Kidney epithelial cell (primary cell): ENCODE measurements around the gene PLEKHA1. TPM values are rescaled to one million over a fixed set of nuclear protein-coding genes. Genes with fewer than 3 reads are reported as not detected.

Source experiments
- DNase-seq: peaks from one replicate; pipeline ENCODE4 v3.0.0-alpha.2; 2010; ENCODE audit warnings: low read depth
- H3K27me3 ChIP-seq: 2 replicates; pipeline ENCODE4 v1.6.0; 2011; ENCODE audit warnings: low read length; ENCODE audit not compliant: control insufficient read depth, insufficient read depth
- H3K36me3 ChIP-seq: 2 replicates; pipeline ENCODE4 v1.5.1; 2011; ENCODE audit warnings: low read length; ENCODE audit not compliant: control insufficient read depth, insufficient read depth
- H3K4me3 ChIP-seq: 2 replicates; pipeline ENCODE4 v1.5.1; 2011; ENCODE audit warnings: low read depth, mild to moderate bottlenecking, control low read depth, low read length
- total RNA-seq: library from RNA; depleted of rRNA; stranded (reverse); fragments of >200 nt; gene quantifications from 2 replicates; pipeline ENCODE4 v1.2.3, GENCODE V29; 2015
- TF ChIP-seq, protein P1 (sequence below): IDR thresholded peaks from 2 replicates; pipeline ENCODE4 v1.5.1; 2011; ENCODE audit warnings: mild to moderate bottlenecking, moderate library complexity, low read length, control low read depth, inconsistent platforms; ENCODE audit not compliant: insufficient read depth, poor library complexity, severe bottlenecking

Gene PLEKHA1
- total RNA-seq, 1 donor from 2014 or later, result 48.7 TPM

DNA sequence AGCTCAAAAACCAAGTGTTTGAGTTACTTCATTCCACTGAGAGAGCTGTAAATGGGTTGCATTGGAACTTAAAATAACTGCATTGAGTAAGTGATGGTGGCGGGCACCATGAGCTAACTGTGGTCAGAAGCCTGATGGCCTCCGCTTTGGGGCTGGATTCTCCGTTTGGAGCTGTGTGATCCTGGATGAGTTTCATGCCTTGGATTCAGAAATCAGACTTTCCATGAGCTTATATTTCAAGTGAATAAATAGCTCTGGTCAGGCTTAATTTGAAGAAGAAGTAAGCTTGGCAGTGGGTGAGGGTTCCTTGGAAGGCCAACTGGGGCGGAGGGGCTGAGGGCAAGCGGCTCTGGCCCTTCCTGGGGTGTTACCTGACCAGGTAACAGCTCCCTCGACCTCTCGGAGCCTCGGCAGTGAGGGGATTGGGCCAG, 92.5 kb downstream of the PLEKHA1 start:
- TF ChIP-seq, protein P1, sequence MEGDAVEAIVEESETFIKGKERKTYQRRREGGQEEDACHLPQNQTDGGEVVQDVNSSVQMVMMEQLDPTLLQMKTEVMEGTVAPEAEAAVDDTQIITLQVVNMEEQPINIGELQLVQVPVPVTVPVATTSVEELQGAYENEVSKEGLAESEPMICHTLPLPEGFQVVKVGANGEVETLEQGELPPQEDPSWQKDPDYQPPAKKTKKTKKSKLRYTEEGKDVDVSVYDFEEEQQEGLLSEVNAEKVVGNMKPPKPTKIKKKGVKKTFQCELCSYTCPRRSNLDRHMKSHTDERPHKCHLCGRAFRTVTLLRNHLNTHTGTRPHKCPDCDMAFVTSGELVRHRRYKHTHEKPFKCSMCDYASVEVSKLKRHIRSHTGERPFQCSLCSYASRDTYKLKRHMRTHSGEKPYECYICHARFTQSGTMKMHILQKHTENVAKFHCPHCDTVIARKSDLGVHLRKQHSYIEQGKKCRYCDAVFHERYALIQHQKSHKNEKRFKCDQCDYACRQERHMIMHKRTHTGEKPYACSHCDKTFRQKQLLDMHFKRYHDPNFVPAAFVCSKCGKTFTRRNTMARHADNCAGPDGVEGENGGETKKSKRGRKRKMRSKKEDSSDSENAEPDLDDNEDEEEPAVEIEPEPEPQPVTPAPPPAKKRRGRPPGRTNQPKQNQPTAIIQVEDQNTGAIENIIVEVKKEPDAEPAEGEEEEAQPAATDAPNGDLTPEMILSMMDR, result no peak

DNA sequence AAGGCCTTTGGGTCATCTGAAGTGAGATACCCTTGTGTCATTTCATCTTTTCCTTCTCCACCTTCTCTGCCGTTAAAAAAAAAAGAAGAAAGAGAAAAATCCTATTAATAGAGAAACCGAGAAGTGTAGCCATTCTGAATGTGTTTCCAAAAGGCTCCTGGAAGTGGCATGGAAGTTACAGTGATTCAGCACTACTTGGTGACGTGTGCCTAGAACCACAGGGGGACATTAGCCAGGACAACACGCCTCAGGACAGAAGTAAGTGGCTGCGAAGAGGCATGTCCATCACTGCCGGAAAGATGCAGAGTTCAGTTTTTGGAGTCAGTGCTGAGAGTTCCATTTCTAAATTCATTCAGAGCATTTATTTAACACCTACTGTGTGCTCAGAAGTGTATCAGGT, 93.2 kb downstream of the PLEKHA1 start:
- TF ChIP-seq, protein P1, result no peak
- no peak for DNase-seq
- Histone ChIP-seq H3K4me3 (no peak overlapping the region), H3K36me3 (no peaks in the 10 kb centered on the region), H3K27me3 (peaks cover 3% of the 10 kb centered on the region)

More for the DNA sequence above, 92.5 kb downstream of the PLEKHA1 start:
- DNase-seq, result no peak
- H3K27me3 ChIP-seq, result peaks cover 5% of the 10 kb centered on the region
- no peaks in the 10 kb centered on the region for H3K36me3 ChIP-seq
- H3K4me3 ChIP-seq, result no peak overlapping the region

- Histone ChIP-seq H3K36me3 (no peaks in the 10 kb centered on the region), H3K4me3 (no peak overlapping the region), H3K27me3 (no peaks in the 10 kb centered on the region)
- TF ChIP-seq, protein P1, result no peak
- DNase-seq, result no peak
Observed at GRCh38 chr10:122468307-122468925, 93.9 kb downstream of the PLEKHA1 start.

DNA sequence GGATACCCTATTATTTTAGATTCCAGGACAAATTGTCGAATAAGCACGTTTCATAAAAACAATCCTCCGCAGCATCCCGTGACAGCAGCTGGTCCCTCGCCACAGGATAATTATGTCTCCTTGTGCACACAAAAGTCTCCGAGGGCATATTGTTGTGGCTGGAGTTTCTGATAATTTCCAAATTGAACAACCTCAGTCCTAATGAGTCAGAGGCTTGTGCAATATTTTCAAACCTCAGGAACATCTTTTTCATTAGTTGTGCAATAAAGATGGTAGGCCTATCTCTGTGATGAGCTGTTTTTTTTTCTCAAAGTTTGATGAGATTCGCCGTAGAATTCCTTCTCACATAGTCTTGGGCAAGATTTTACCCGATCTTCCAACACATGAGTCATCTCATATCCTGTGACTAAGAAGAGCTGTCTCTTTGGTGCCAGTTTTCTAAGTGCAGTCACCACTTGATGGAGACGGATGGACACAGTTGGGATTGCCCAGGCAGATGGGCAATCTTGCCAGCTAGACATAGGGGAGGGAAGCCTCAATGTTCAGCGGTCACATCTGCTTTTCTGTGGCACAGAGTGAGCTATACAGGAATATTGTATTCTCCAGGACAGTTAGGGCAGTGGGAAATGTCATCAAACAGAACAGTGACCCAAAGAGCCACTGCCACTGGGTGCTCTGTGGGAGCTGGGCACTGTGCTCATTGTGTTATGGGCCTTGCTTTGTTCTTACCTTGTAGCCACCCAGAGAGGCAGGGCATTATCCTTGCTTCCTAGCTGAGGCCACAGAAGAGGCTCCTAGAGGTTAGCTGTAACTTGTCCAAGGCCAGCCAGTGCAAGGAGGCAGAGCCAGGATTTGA, 94.6 kb downstream of the PLEKHA1 start:
- DNase-seq, result peak; percentile 85
- Histone ChIP-seq H3K4me3 (no peak overlapping the region), H3K36me3 (no peaks in the 10 kb centered on the region), H3K27me3 (no peaks in the 10 kb centered on the region)
- TF ChIP-seq, protein P1, result no peak

GRCh38 chr10:122469848-122470247, 95.3 kb downstream of the PLEKHA1 start:
- Histone ChIP-seq H3K36me3 (no peaks in the 10 kb centered on the region), H3K27me3 (no peaks in the 10 kb centered on the region), H3K4me3 (no peak overlapping the region)
- no peak for DNase-seq
- TF ChIP-seq, protein P1, result no peak
